Endothelial cell of umbilical vein (primary cell): ENCODE measurements around the gene CETN3. TPM values are rescaled to one million over a fixed set of nuclear protein-coding genes. Genes with fewer than 3 reads are reported as not detected.

Source experiments
- BruUV-seq: library from RNA; stranded (reverse); fragments of 400-500 nt; replicated peaks from 2 replicates; lab custom pipeline; 2021; lab: Mats Ljungman, UMichigan
- CTCF ChIA-PET: fragments of 300-600, 350-600 bp; sonication (Branson Sonifier 250); formaldehyde crosslinking; loops from one replicate; lab custom pipeline; 2021; ENCODE audit warnings: antibody characterized with exemption, inconsistent platforms; lab: Charles Lee
- POLR2A ChIA-PET: fragments of 300-600, 350-600 bp; sonication (Branson Sonifier 250); formaldehyde crosslinking; loops from one replicate; lab custom pipeline; 2021; ENCODE audit warnings: antibody characterized with exemption, inconsistent platforms; lab: Charles Lee
- DNase-seq: peaks from one replicate; pipeline ENCODE4 v3.0.0-alpha.2; 2011; ENCODE audit warnings: low read depth, low spot score
- FAIRE-seq: peaks from 2 replicates; lab custom pipeline; 2011; peaks lifted over from hg19 to GRCh38; lab: Jason Lieb, UNC
- H2AFZ ChIP-seq: 2 replicates; pipeline ENCODE4 v1.6.0; 2012; ENCODE audit warnings: low read depth, low read length, control low read depth, inconsistent platforms
- H3K27ac ChIP-seq: 2 replicates; pipeline ENCODE4 v1.5.1; 2011; ENCODE audit warnings: low read depth, mild to moderate bottlenecking, control low read depth, low read length, moderate library complexity; ENCODE audit not compliant: insufficient read depth
- H3K27me3 ChIP-seq, 2 experiments: 2 replicates each; pipeline versions ENCODE4 v1.6.0 to v1.6.1; 2011; ENCODE audit warnings: low read length in 2 of 2, mixed read lengths in 1 of 2; ENCODE audit not compliant: control insufficient read depth in 2 of 2, insufficient read depth in 2 of 2
- H3K36me3 ChIP-seq, 2 experiments: 2 replicates in 1 of 2; 3 replicates in 1 of 2; pipeline ENCODE4 v1.5.1; 2011; ENCODE audit warnings: low read length in 2 of 2, mild to moderate bottlenecking in 1 of 2, moderate library complexity in 1 of 2; ENCODE audit not compliant: control insufficient read depth in 2 of 2, insufficient read depth in 2 of 2; ENCODE audit errors: extremely low read depth in 1 of 2
- H3K4me1 ChIP-seq: 3 replicates; pipeline ENCODE4 v1.5.1; 2011; ENCODE audit warnings: mild to moderate bottlenecking, low read length; ENCODE audit not compliant: control insufficient read depth, insufficient read depth; ENCODE audit errors: extremely low read depth
- H3K4me2 ChIP-seq: 2 replicates; pipeline ENCODE4 v1.6.1; 2011; ENCODE audit warnings: low read length, control low read depth, mixed read lengths; ENCODE audit not compliant: insufficient read depth
- H3K4me3 ChIP-seq, 3 experiments: fragments of 200-600 bp in 1 of 3; sonication (generic), shearing (Covaris generic) in 1 of 3; replicated peaks in 1 of 3; 2 replicates each; pipeline ENCODE4 v1.5.1; 2011 to 2016; ENCODE audit warnings: control low read depth in 3 of 3, low read length in 3 of 3, mild to moderate bottlenecking in 2 of 3, inconsistent platforms in 1 of 3, low read depth in 1 of 3, moderate library complexity in 1 of 3; ENCODE audit not compliant: insufficient read depth in 1 of 3
- H3K79me2 ChIP-seq: 2 replicates; pipeline ENCODE4 v1.6.0; 2012; ENCODE audit warnings: low read length, inconsistent platforms; ENCODE audit not compliant: control insufficient read depth, insufficient read depth
- H3K9ac ChIP-seq: replicated peaks from 2 replicates; pipeline ENCODE3; 2011; ENCODE audit warnings: low read length, control low read depth; ENCODE audit not compliant: insufficient read depth; ENCODE audit errors: extremely low read depth
- H3K9me1 ChIP-seq: replicated peaks from 3 replicates; pipeline ENCODE4 v1.6.0; 2011; ENCODE audit warnings: mild to moderate bottlenecking, low read length; ENCODE audit not compliant: control insufficient read depth, insufficient read depth; ENCODE audit errors: extremely low read depth
- H3K9me3 ChIP-seq: replicated peaks from 2 replicates; pipeline ENCODE4 v1.5.1; 2012; ENCODE audit warnings: low read length, inconsistent platforms; ENCODE audit not compliant: control insufficient read depth, insufficient read depth
- H4K20me1 ChIP-seq: replicated peaks from 2 replicates; pipeline ENCODE3; 2011; ENCODE audit warnings: mild to moderate bottlenecking, low read length; ENCODE audit not compliant: control insufficient read depth, insufficient read depth; ENCODE audit errors: extremely low read depth
- EZH2 ChIP-seq: IDR thresholded peaks from 2 replicates; pipeline ENCODE4 v1.6.1; 2012; ENCODE audit warnings: borderline replicate concordance, low read depth, mild to moderate bottlenecking, moderate library complexity, low read length, inconsistent platforms; ENCODE audit not compliant: severe bottlenecking
- FOS ChIP-seq: IDR thresholded peaks from 2 replicates; pipeline ENCODE4 v1.6.1; 2011; ENCODE audit warnings: mild to moderate bottlenecking, low read length, moderate library complexity, borderline replicate concordance; ENCODE audit not compliant: insufficient read depth
- GATA2 ChIP-seq: IDR thresholded peaks from 2 replicates; pipeline ENCODE4 v1.7.0; 2011; ENCODE audit warnings: low read depth, mild to moderate bottlenecking, moderate library complexity, mixed read lengths, low read length; ENCODE audit not compliant: insufficient read length, insufficient read depth
- JUN ChIP-seq: IDR thresholded peaks from 2 replicates; pipeline ENCODE4 v1.6.1; 2011; ENCODE audit warnings: borderline replicate concordance, low read depth; ENCODE audit not compliant: insufficient read length, insufficient read depth
- MYC ChIP-seq: IDR thresholded peaks from one replicate; pipeline ENCODE4 v1.6.1; 2011; ENCODE audit warnings: mild to moderate bottlenecking, low read depth, low read length
- POLR2A ChIP-seq: IDR thresholded peaks from 2 replicates; pipeline ENCODE4 v1.6.1; 2012; ENCODE audit warnings: low read depth, mild to moderate bottlenecking, control low read depth, low read length
- POLR2AphosphoS5 ChIP-seq: IDR thresholded peaks from 2 replicates; pipeline ENCODE4 v1.6.1; 2012; ENCODE audit warnings: low read depth, mild to moderate bottlenecking, control low read depth, low read length, moderate library complexity; ENCODE audit not compliant: insufficient read depth
- dilution Hi-C: fragments of 300-500 bp; cut with MboI; formaldehyde crosslinking; loops from one replicate; pipeline ENCODE4 v1.15.0; 2019; ENCODE audit warnings: low sequenced_read_pairs; ENCODE audit not compliant: extremely low pct_ligation_motif_present
- intact Hi-C: fragments of 100-400 bp; cut with micrococcal nuclease; formaldehyde crosslinking; loops from one replicate; pipeline ENCODE4 v1.10.0; 2022
- polyA plus RNA-seq, 4 experiments: library from polyadenylated mRNA; depleted of rRNA in 3 of 4; stranded (reverse) in 3 of 4; unstranded in 1 of 4; fragments of >200 nt; gene quantifications; 2 replicates each; pipeline versions ENCODE4 v1.2.1 to v1.2.3, GENCODE V29; 2011 to 2012; ENCODE audit warnings: missing spikeins in 1 of 4
- total RNA-seq: library from RNA; stranded (reverse); gene quantifications from 2 replicates; pipeline ENCODE4 v1.2.3, GENCODE V29; 2021
- TF ChIP-seq, protein P1 (sequence below): IDR thresholded peaks from 2 replicates; pipeline ENCODE4 v1.6.1; 2011; ENCODE audit not compliant: insufficient read depth, insufficient read length
- TF ChIP-seq, protein P2 (sequence below), 2 donors: IDR thresholded peaks; 1 replicate in 1 of 2; 2 replicates in 1 of 2; pipeline ENCODE4 v1.5.1; 2011; ENCODE audit warnings: low read length in 2 of 2, mild to moderate bottlenecking in 2 of 2, moderate library complexity in 2 of 2, control low read depth in 1 of 2, inconsistent platforms in 1 of 2, low read depth in 1 of 2; ENCODE audit not compliant: insufficient read depth in 1 of 2; ENCODE audit errors: extremely low read depth in 1 of 2

Gene CETN3
- total and polyA plus RNA-seq, 2 donors (not counting 3 experiments of a cell fraction or from before 2014, with no cell fraction given), result 2.2 to 17.3 TPM

DNA sequence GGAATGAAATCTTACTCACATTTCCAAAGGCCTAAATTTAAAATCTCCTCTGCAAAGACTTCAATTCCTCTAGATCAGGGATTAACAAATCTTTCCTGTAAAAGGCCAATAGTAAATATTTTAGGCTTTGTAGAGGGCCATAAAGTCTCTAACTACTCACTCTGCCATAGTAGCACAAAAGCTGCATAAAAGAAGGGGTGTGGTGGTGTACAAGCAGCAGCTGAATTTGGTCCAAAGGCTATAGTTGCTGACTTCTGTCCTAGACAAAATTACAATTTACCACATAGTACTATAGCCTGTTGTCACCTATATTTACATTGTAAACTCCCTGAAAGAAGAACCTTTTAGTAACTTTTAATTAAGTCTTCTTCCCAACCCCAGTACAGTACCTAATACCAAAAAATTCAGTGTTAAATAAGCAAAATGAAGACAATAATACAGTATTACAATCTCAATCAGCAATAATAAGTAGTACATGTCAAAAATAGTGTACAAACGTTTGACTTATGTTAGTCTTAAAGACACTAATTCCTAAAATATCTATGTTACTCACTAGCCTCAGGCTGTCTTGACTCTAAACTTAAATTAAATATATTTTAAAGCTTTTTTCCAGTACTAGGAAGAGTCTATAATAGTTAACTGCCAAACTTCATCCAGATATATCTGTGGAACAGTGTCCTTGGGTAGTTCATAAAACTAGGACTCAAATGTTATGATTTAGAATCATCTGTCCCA lies 6.9 kb downstream of the CETN3 start:
- dilution Hi-C loops (no loop called here), intact Hi-C loops (loop anchor here (10.0 kb wide), 2 partner anchors 1618 to 1708 kb away; no protein-coding TSS in a partner anchor)
- Histone ChIP-seq H3K27me3 (no peaks in the 10 kb centered on the region), H2AFZ (no peak overlapping the region), H3K36me3 (no peaks in the 10 kb centered on the region), H3K27ac (no peak overlapping the region), H3K9me1 (no peaks in the 10 kb centered on the region), H3K4me1 (no peaks in the 10 kb centered on the region), H3K9me3 (no peaks in the 10 kb centered on the region), H3K9ac (no peak overlapping the region), H4K20me1 (no peaks in the 10 kb centered on the region), H3K4me2 (no peak overlapping the region), H3K4me3 (no peak overlapping the region), H3K79me2 (no peaks in the 10 kb centered on the region)
- FAIRE-seq (no peak), DNase-seq (no peak)
- CTCF ChIA-PET, result no interaction called here
- no peak for TF ChIP-seq POLR2A
- TF ChIP-seq EZH2, result no peak
- TF ChIP-seq, protein P1, sequence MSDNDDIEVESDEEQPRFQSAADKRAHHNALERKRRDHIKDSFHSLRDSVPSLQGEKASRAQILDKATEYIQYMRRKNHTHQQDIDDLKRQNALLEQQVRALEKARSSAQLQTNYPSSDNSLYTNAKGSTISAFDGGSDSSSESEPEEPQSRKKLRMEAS, result no peak
- no TSS peak for BruUV-seq
- POLR2A ChIA-PET, result no interaction called here

DNA sequence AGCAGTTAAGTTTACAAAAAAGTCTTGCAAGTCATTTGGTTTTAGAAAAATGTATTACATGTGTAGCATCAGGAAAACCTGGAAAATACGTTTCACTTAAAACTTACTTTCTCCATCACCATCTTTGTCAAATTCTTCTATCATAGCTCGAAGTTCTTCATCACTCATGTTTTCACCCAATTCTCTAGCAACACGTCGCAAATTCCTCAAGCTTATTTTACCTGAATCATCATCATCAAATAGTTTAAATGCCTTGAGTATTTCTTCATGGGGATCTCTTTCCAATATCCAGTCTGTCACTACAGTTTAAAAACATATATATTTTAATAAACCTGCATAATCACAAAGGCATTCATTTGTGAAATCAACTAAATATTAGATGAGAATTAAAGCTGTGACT lies 10.3 kb downstream of the CETN3 start:
- ChIA-PET POLR2A (no interaction called here), CTCF (interaction anchor here (1.5 kb wide), 1 partner anchor 13 kb away, joined by 3 read pairs; no protein-coding TSS in a partner anchor)
- DNase-seq (no peak), FAIRE-seq (no peak)
- Histone ChIP-seq H3K27me3 (no peaks in the 10 kb centered on the region), H3K9me3 (no peaks in the 10 kb centered on the region), H3K27ac (no peak overlapping the region), H3K4me2 (no peak overlapping the region), H3K4me1 (no peaks in the 10 kb centered on the region), H4K20me1 (no peaks in the 10 kb centered on the region), H3K9ac (no peak overlapping the region), H3K9me1 (no peaks in the 10 kb centered on the region), H3K36me3 (no peaks in the 10 kb centered on the region), H2AFZ (no peak overlapping the region), H3K79me2 (no peaks in the 10 kb centered on the region), H3K4me3 (no peak overlapping the region)
- dilution Hi-C loops, result no loop called here
- no TSS peak for BruUV-seq
- intact Hi-C loops, result no loop called here
- TF ChIP-seq POLR2AphosphoS5 (no peak), POLR2A (no peak), FOS (no peak), EZH2 (no peak), JUN (no peak), MYC (no peak), GATA2 (no peak)
- TF ChIP-seq, protein P1, result no peak
- TF ChIP-seq, protein P2, sequence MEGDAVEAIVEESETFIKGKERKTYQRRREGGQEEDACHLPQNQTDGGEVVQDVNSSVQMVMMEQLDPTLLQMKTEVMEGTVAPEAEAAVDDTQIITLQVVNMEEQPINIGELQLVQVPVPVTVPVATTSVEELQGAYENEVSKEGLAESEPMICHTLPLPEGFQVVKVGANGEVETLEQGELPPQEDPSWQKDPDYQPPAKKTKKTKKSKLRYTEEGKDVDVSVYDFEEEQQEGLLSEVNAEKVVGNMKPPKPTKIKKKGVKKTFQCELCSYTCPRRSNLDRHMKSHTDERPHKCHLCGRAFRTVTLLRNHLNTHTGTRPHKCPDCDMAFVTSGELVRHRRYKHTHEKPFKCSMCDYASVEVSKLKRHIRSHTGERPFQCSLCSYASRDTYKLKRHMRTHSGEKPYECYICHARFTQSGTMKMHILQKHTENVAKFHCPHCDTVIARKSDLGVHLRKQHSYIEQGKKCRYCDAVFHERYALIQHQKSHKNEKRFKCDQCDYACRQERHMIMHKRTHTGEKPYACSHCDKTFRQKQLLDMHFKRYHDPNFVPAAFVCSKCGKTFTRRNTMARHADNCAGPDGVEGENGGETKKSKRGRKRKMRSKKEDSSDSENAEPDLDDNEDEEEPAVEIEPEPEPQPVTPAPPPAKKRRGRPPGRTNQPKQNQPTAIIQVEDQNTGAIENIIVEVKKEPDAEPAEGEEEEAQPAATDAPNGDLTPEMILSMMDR (IDR thresholded peaks at IDR 0.05; ENCODE audit: extremely low read depth in 1 of 2, insufficient read depth in 1 of 2, low read depth in 1 of 2, low read length in 2 of 2), result no peak
